IPS-18c (cell line): ENCODE data around the gene EXOC6.
"Not testable (repeated sequence)": the region's sequence is repeated elsewhere in the genome, so short reads cannot be mapped to it uniquely, and the experiment has no call there.

Experiments used
- H3K4me3 ChIP-seq: 2 replicates; pipeline ENCODE4 v1.7.0; 2013; ENCODE audit warnings: low read depth, mild to moderate bottlenecking, low read length, moderate library complexity; ENCODE audit not compliant: insufficient read depth
- H3K9me3 ChIP-seq: one replicate; pipeline ENCODE4 v1.6.1; 2013; ENCODE audit warnings: mild to moderate bottlenecking, low read length, moderate library complexity; ENCODE audit not compliant: control insufficient read depth, insufficient read depth

Gene EXOC6

GRCh38 chr10:93096901-93097300, 248.6 kb downstream of the EXOC6 start:
- H3K4me3 ChIP-seq = no peak overlapping the region
- no peaks in the 10 kb centered on the region for H3K9me3 ChIP-seq

- H3K9me3 ChIP-seq = no peaks in the 10 kb centered on the region
- H3K4me3 ChIP-seq = no peak overlapping the region
These were observed 249.1 kb downstream of the EXOC6 start for GRCh38 chr10:93097386-93097785.

GRCh38 chr10:93098816-93099215, 250.5 kb downstream of the EXOC6 start:
- Histone ChIP-seq H3K9me3 (no peaks in the 10 kb centered on the region), H3K4me3 (no peak overlapping the region)

GRCh38 chr10:93099670-93100069, 251.3 kb downstream of the EXOC6 start:
- H3K4me3 ChIP-seq = no peak overlapping the region
- H3K9me3 ChIP-seq = no peaks in the 10 kb centered on the region

GRCh38 chr10:93101148-93101547, 252.8 kb downstream of the EXOC6 start:
- not testable (repeated sequence) for H3K9me3 ChIP-seq, H3K4me3 ChIP-seq

GRCh38 chr10:93103953-93104352, 255.6 kb downstream of the EXOC6 start:
- Histone ChIP-seq H3K9me3 (no peaks in the 10 kb centered on the region), H3K4me3 (no peak overlapping the region)

GRCh38 chr10:93106631-93107072, 258.3 kb downstream of the EXOC6 start:
- H3K9me3 ChIP-seq = no peaks in the 10 kb centered on the region
- no peak overlapping the region for H3K4me3 ChIP-seq
